ENCODE results near the gene PARD3. TPM values are rescaled to one million over a fixed set of nuclear protein-coding genes. Genes with fewer than 3 reads are reported as not detected.

Gene PARD3
- total RNA-seq, 4 donors from 2014 or later = 39.2 to 124 (median 48.0) TPM

DNA sequence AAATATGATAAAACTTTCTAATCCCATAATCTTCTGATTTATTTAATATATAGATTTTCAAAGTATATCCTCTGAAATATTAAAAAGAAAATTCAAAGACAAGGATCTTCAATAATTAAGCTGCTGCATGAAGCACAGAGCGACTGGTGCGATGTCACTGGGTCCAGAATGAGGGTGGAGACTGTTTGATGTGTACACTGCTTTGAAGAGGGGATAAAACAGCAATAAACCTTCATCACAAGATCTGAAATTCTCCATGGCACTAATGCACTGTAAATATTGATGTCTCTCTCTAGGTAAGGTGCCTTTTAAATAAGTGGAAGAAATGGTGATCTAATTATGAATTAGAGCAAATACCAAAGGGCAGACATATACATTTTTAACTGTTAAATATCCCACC, 337.8 kb downstream of the PARD3 start:
- Histone ChIP-seq H3K36me3 (no peaks in the 10 kb centered on the region), H3K9me3 (no peaks in the 10 kb centered on the region), H3K4me1 (peaks cover 0 to 8% (median 0%) of the 10 kb centered on the region in 4 donors), H3K27me3 (no peaks in the 10 kb centered on the region), H3K27ac (no peak overlapping the region), H3K4me3 (no peak overlapping the region)
- DNase-seq = no peak
- no peak for TF ChIP-seq POLR2A (IDR thresholded peaks at IDR 0.05)
- TF ChIP-seq, protein P1, sequence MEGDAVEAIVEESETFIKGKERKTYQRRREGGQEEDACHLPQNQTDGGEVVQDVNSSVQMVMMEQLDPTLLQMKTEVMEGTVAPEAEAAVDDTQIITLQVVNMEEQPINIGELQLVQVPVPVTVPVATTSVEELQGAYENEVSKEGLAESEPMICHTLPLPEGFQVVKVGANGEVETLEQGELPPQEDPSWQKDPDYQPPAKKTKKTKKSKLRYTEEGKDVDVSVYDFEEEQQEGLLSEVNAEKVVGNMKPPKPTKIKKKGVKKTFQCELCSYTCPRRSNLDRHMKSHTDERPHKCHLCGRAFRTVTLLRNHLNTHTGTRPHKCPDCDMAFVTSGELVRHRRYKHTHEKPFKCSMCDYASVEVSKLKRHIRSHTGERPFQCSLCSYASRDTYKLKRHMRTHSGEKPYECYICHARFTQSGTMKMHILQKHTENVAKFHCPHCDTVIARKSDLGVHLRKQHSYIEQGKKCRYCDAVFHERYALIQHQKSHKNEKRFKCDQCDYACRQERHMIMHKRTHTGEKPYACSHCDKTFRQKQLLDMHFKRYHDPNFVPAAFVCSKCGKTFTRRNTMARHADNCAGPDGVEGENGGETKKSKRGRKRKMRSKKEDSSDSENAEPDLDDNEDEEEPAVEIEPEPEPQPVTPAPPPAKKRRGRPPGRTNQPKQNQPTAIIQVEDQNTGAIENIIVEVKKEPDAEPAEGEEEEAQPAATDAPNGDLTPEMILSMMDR (IDR thresholded peaks at IDR 0.05) = no peak

DNA sequence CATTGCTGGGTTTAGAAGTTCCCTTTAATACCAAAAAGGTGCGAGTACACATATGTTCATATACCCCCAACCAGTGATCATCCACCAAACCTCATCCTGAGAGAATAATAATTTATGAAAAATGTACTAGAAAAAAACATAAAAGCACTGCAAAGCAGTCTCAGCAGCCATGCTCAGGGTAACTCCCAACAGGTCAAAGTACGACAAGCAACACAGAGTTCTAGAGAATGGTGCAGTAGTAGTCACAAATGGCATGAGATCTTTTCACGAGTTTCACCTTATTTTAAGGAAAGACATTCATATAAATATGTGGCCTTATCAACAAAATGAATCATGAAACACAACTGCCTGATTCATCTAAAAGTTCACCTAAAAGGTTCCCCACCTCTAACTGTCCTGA, 338.5 kb downstream of the PARD3 start:
- no peaks in the 10 kb centered on the region for H3K9me3 ChIP-seq
- H3K36me3 ChIP-seq = no peaks in the 10 kb centered on the region
- peaks cover 0 to 8% (median 0%) of the 10 kb centered on the region in 4 donors for H3K4me1 ChIP-seq
- peak in 1 of 3 donors; percentile 51 for DNase-seq
- H3K27me3 ChIP-seq = no peaks in the 10 kb centered on the region
- H3K27ac ChIP-seq = no peak overlapping the region
- TF ChIP-seq, protein P1 (IDR thresholded peaks at IDR 0.05) = no peak
- no peak for TF ChIP-seq POLR2A (IDR thresholded peaks at IDR 0.05)
- no peak overlapping the region for H3K4me3 ChIP-seq

DNA sequence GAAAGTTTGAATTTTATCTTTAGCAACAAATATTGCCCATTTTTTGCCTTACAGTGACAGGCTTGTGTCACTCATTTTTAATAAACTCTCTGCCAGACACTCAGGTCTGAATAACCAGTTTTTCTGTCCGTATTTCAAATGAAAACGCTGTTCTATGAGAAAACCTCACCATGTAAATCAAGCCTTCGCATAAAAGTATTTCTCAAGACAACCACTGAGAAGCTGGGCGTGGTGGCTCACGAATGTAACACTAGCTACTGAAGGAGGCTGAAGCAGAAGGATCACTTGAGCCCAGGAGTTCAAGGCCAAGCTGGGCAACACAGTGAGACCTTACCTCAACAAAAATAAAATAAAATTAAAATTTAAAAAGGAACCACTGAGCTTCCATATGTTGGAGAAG, 339.3 kb downstream of the PARD3 start:
- Histone ChIP-seq H3K27ac (no peak overlapping the region), H3K36me3 (no peaks in the 10 kb centered on the region), H3K9me3 (no peaks in the 10 kb centered on the region), H3K27me3 (no peaks in the 10 kb centered on the region), H3K4me3 (no peak overlapping the region), H3K4me1 (peaks cover 0 to 8% (median 0%) of the 10 kb centered on the region in 4 donors)
- DNase-seq = no peak
- TF ChIP-seq, protein P1 (IDR thresholded peaks at IDR 0.05) = no peak
- no peak for TF ChIP-seq POLR2A (IDR thresholded peaks at IDR 0.05)

DNA sequence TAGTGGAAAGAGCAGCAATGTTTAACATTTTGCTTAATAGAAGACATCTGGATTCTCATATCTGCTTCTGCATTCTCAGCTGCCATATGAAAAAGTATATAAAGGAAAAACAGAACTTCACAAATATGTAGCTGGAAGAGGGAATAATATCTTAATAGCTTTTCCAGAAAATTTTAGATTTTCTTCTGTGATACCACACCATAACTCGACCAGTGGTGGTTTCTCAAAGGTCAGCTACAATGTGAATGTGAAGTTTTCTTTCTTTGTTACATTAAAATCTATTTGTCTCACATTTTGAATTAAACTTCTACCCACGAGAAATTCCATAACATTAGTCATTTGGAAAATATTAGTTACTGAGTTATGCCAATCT, 339.8 kb downstream of the PARD3 start:
- Histone ChIP-seq H3K36me3 (no peaks in the 10 kb centered on the region), H3K27me3 (no peaks in the 10 kb centered on the region), H3K9me3 (no peaks in the 10 kb centered on the region), H3K4me1 (peaks cover 0 to 8% (median 0%) of the 10 kb centered on the region in 4 donors), H3K27ac (no peak overlapping the region), H3K4me3 (no peak overlapping the region)
- DNase-seq = no peak
- no peak for TF ChIP-seq POLR2A (IDR thresholded peaks at IDR 0.05)
- TF ChIP-seq, protein P1 (IDR thresholded peaks at IDR 0.05) = no peak

DNA sequence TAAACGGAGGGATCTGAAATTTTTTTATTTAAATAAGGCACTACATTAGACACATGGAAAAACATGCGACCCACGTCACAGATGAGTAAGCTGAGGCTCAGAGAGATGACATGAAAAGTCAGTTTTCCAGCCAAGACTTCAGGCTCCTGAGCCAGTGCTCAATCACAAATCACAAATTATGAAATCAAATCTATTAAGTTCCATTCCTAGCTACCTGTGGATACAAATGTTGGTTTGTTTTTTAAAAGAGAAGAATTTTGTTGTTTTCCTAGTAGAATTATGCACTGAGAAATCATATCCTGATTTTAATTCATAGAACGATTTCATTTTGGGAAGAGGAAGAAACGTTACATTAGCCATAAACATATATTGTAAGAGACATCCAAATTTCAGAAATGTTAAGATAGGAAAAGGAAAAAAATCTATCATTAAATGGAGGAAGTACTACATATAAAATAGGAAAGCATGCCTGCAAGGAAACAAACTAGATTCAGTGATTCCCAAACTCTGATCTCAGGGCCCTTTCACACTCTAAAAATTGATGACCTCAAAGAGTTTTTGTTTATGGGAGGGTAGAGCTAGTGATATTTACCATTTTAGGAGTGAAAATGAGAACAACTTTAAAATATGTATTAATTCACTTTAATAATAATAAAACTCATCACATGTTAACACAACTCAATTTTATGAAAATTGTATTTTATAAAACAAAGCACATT, 340.4 kb downstream of the PARD3 start:
- H3K36me3 ChIP-seq = no peaks in the 10 kb centered on the region
- H3K4me1 ChIP-seq = peaks cover 0 to 8% (median 0%) of the 10 kb centered on the region in 4 donors
- H3K9me3 ChIP-seq = no peaks in the 10 kb centered on the region
- TF ChIP-seq, protein P1 (IDR thresholded peaks at IDR 0.05) = no peak
- TF ChIP-seq POLR2A (IDR thresholded peaks at IDR 0.05) = no peak
- H3K27me3 ChIP-seq = no peaks in the 10 kb centered on the region
- no peak overlapping the region for H3K4me3 ChIP-seq
- H3K27ac ChIP-seq = no peak overlapping the region
- no peak for DNase-seq

Data from Peyer's patch (tissue), 4 donors.